ENCODE data around the gene C6orf47. TPM values are rescaled to one million over a fixed set of nuclear protein-coding genes. Genes with fewer than 3 reads are reported as not detected.

The C6orf47 gene
- polyA plus RNA-seq, 1 donor from 2014 or later = 17.2 TPM

DNA sequence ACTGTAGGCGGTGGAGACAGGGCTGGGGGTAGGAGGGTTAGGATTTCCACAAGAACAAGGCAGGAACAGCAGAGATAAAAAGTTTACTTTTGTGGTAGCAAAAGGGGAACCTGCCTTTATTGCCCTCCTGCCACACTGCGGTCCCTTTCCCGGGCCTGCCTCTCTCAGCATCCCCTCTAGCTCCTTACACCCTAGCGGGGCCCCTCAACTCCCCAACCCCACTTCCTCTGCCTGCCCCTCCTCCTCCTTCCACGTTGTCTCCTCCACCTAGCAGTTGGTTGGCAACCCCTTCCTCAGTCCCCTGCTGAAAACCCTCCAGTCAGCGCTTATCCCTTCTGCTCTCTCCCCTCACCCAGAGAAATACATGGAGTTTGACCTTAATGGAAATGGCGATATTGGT is 44.8 kb downstream of the C6orf47 start:
- H3F3A ChIP-seq (ENCODE audit: insufficient read depth, low read length, poor library complexity, severe bottlenecking) = no peaks in the 10 kb centered on the region
- H3K79me2 ChIP-seq (replicated peaks; ENCODE audit: insufficient read depth, low read length) = peaks cover 1% of the 10 kb centered on the region
- no peak overlapping the region for H3K9ac ChIP-seq (ENCODE audit: low read length)
- no peak overlapping the region for H3K4me2 ChIP-seq (ENCODE audit: low read length)
- H4K20me1 ChIP-seq (ENCODE audit: insufficient read depth) = no peaks in the 10 kb centered on the region
- no peak overlapping the region for H2AFZ ChIP-seq (ENCODE audit: low read depth, low read length)
- no peaks in the 10 kb centered on the region for H3K9me3 ChIP-seq (ENCODE audit: low read length)
- TF ChIP-seq, protein P1, sequence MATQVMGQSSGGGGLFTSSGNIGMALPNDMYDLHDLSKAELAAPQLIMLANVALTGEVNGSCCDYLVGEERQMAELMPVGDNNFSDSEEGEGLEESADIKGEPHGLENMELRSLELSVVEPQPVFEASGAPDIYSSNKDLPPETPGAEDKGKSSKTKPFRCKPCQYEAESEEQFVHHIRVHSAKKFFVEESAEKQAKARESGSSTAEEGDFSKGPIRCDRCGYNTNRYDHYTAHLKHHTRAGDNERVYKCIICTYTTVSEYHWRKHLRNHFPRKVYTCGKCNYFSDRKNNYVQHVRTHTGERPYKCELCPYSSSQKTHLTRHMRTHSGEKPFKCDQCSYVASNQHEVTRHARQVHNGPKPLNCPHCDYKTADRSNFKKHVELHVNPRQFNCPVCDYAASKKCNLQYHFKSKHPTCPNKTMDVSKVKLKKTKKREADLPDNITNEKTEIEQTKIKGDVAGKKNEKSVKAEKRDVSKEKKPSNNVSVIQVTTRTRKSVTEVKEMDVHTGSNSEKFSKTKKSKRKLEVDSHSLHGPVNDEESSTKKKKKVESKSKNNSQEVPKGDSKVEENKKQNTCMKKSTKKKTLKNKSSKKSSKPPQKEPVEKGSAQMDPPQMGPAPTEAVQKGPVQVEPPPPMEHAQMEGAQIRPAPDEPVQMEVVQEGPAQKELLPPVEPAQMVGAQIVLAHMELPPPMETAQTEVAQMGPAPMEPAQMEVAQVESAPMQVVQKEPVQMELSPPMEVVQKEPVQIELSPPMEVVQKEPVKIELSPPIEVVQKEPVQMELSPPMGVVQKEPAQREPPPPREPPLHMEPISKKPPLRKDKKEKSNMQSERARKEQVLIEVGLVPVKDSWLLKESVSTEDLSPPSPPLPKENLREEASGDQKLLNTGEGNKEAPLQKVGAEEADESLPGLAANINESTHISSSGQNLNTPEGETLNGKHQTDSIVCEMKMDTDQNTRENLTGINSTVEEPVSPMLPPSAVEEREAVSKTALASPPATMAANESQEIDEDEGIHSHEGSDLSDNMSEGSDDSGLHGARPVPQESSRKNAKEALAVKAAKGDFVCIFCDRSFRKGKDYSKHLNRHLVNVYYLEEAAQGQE (IDR thresholded peaks at IDR 0.05; ENCODE audit: borderline replicate concordance) = no peak
- no peak for TF ChIP-seq POLR2AphosphoS5 (IDR thresholded peaks at IDR 0.05)
- TF ChIP-seq EZH2 (IDR thresholded peaks at IDR 0.05; ENCODE audit: borderline replicate concordance, insufficient read depth, low read length, poor library complexity, severe bottlenecking) = no peak
- TF ChIP-seq, protein P2, sequence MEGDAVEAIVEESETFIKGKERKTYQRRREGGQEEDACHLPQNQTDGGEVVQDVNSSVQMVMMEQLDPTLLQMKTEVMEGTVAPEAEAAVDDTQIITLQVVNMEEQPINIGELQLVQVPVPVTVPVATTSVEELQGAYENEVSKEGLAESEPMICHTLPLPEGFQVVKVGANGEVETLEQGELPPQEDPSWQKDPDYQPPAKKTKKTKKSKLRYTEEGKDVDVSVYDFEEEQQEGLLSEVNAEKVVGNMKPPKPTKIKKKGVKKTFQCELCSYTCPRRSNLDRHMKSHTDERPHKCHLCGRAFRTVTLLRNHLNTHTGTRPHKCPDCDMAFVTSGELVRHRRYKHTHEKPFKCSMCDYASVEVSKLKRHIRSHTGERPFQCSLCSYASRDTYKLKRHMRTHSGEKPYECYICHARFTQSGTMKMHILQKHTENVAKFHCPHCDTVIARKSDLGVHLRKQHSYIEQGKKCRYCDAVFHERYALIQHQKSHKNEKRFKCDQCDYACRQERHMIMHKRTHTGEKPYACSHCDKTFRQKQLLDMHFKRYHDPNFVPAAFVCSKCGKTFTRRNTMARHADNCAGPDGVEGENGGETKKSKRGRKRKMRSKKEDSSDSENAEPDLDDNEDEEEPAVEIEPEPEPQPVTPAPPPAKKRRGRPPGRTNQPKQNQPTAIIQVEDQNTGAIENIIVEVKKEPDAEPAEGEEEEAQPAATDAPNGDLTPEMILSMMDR (IDR thresholded peaks at IDR 0.05; ENCODE audit: poor library complexity, severe bottlenecking) = no peak
- no peak for TF ChIP-seq MXI1 (conservative IDR thresholded peaks at IDR 0.05; ENCODE audit: poor library complexity, severe bottlenecking)
- TF ChIP-seq TAF1 (IDR thresholded peaks at IDR 0.05; ENCODE audit: low read depth) = no peak
- no peak for TF ChIP-seq SMC3 (conservative IDR thresholded peaks at IDR 0.05; ENCODE audit: poor library complexity)
- TF ChIP-seq EP300 (conservative IDR thresholded peaks at IDR 0.05; ENCODE audit: poor library complexity, severe bottlenecking) = no peak
- no peak for TF ChIP-seq RAD21 (conservative IDR thresholded peaks at IDR 0.05)
- H3K27me3 ChIP-seq (ENCODE audit: insufficient read depth, low read depth, low read length) = no peaks in the 10 kb centered on the region
- no peaks in the 10 kb centered on the region for H3K9me2 ChIP-seq (ENCODE audit: insufficient read depth, low read length)
- H3K27ac ChIP-seq (ENCODE audit: low read length) = no peak overlapping the region
- H3K36me3 ChIP-seq (ENCODE audit: insufficient read depth, low read length) = no peaks in the 10 kb centered on the region
- H3K4me3 ChIP-seq (ENCODE audit: low read length) = no peak overlapping the region

DNA sequence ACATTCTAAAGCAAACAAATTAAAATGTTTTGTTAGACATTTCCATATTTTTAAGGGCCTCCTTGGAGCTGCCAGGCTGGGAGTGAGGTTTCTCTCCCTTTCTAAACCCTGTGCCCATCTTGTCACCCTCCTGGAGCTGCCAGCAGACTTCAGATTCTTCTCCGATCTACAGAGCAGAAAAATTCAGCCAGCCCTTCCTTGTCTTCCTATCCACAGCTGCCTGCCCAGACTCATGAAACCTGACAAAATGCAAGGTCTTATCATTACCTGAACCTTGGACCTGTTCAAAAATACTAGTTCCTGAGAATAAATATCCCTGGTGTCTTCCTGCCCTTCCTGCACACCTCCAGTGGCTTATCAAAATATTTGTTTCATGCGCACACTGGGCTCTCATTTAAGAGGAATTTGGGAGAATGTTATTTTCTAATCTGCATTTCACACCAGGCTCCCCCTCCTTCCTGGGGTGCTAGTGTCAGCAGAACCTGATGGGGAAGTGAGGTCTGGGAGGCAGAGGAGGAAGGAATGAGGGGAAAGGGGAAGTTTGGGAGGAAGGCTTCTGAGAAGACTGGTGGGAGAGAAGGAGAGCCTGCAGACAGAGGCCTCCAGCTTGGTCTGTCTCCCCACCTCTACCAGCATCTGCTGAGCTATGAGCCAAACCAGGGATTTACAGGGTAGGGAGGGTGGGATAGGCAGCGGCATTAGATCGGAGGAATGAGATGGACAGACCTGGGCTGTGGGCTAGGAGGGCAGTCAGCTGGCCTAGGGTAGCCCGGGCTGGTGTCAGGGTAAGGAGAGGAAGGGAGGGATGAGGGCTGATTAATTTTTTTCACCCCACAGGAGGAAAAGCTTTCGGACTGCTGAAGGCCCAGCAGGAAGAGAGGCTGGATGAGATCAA is 45.6 kb downstream of the C6orf47 start, which contains the start of gene AIF1:
Gene AIF1, plus strand, starts transcription at position 551 of the 895 bp plus-strand sequence. Its CDS starts 96 bp downstream, at position 647.
- Histone ChIP-seq H3K9me2 (ENCODE audit: insufficient read depth, low read length) (no peaks in the 10 kb centered on the region), H3K79me2 (replicated peaks; ENCODE audit: insufficient read depth, low read length) (no peaks in the 10 kb centered on the region), H4K20me1 (ENCODE audit: insufficient read depth) (no peaks in the 10 kb centered on the region), H3K9me3 (ENCODE audit: low read length) (no peaks in the 10 kb centered on the region), H2AFZ (ENCODE audit: low read depth, low read length) (no peak within 1 kb of the TSS), H3F3A (ENCODE audit: insufficient read depth, low read length, poor library complexity, severe bottlenecking) (no peaks in the 10 kb centered on the region), H3K4me3 (ENCODE audit: low read length) (no peak within 1 kb of the TSS), H3K4me2 (ENCODE audit: low read length) (no peak within 1 kb of the TSS), H3K27ac (ENCODE audit: low read length) (no peak within 1 kb of the TSS), H3K36me3 (ENCODE audit: insufficient read depth, low read length) (no peaks in the 10 kb centered on the region), H3K9ac (ENCODE audit: low read length) (no peak within 1 kb of the TSS), H3K27me3 (ENCODE audit: insufficient read depth, low read depth, low read length) (no peaks in the 10 kb centered on the region)
- TF ChIP-seq MXI1 (conservative IDR thresholded peaks at IDR 0.05; ENCODE audit: poor library complexity, severe bottlenecking) = no peak
- TF ChIP-seq, protein P2 (IDR thresholded peaks at IDR 0.05; ENCODE audit: poor library complexity, severe bottlenecking) = no peak
- no peak for TF ChIP-seq SMC3 (conservative IDR thresholded peaks at IDR 0.05; ENCODE audit: poor library complexity)
- no peak for TF ChIP-seq POLR2AphosphoS5 (IDR thresholded peaks at IDR 0.05)
- no peak for TF ChIP-seq RAD21 (conservative IDR thresholded peaks at IDR 0.05)
- TF ChIP-seq TAF1 (IDR thresholded peaks at IDR 0.05; ENCODE audit: low read depth) = no peak
- TF ChIP-seq, protein P1 (IDR thresholded peaks at IDR 0.05; ENCODE audit: borderline replicate concordance) = no peak
- no peak for TF ChIP-seq EP300 (conservative IDR thresholded peaks at IDR 0.05; ENCODE audit: poor library complexity, severe bottlenecking)
- TF ChIP-seq EZH2 (IDR thresholded peaks at IDR 0.05; ENCODE audit: borderline replicate concordance, insufficient read depth, low read length, poor library complexity, severe bottlenecking) = no peak

All from neural cell (in vitro differentiated cells).